Bronchial epithelial cell (primary cell): ENCODE data around the gene EXOSC5. TPM values are rescaled to one million over a fixed set of nuclear protein-coding genes. Genes with fewer than 3 reads are reported as not detected.
"Not testable (repeated sequence)": the region's sequence is repeated elsewhere in the genome, so short reads cannot be mapped to it uniquely, and the experiment has no call there.

Experiments used
- DNase-seq: peaks from one replicate; pipeline ENCODE4 v3.0.0-alpha.2; 2010; ENCODE audit warnings: low read depth
- FAIRE-seq: peaks from 2 replicates; lab custom pipeline; 2011; peaks lifted over from hg19 to GRCh38; lab: Jason Lieb, UNC
- H3K27me3 ChIP-seq: 2 replicates; pipeline ENCODE4 v1.5.1; 2011; ENCODE audit warnings: low read length; ENCODE audit not compliant: control insufficient read depth, insufficient read depth
- H3K36me3 ChIP-seq: 2 replicates; pipeline ENCODE4 v1.5.1; 2011; ENCODE audit warnings: low read length; ENCODE audit not compliant: control insufficient read depth, insufficient read depth
- H3K4me3 ChIP-seq: 2 replicates; pipeline ENCODE4 v1.5.1; 2011; ENCODE audit warnings: mild to moderate bottlenecking, low read depth, low read length, control low read depth
- total RNA-seq: library from RNA; depleted of rRNA; stranded (reverse); fragments of >200 nt; gene quantifications from 2 replicates; pipeline ENCODE4 v1.2.1, GENCODE V29; 2014
- TF ChIP-seq, protein P1 (sequence below): IDR thresholded peaks from 2 replicates; pipeline ENCODE4 v1.5.1; 2011; ENCODE audit warnings: mild to moderate bottlenecking, moderate library complexity, low read length, control low read depth, inconsistent platforms; ENCODE audit not compliant: insufficient read depth, severe bottlenecking

EXOSC5 gene
- total RNA-seq, 1 donor from 2014 or later: 58.4 TPM

DNA sequence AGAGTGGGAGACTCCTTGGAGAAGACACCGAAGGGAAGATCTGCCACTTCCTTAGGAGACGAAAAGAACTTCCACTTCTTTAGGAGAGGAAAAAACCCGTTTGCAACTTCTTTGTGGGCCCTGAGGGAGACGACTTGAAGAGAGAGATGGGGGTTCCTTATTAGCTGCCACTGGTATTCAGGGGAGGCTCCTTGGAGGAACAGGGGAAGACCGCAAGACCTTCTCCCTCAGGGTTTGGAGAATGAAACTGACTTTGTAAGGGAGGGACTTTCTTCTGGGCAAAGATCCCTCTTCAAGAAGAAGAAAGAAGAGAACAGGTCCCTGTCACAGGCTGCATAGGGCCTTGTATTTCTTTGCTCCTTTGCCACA lies 875 bp upstream of the EXOSC5 start:
- DNase-seq (peak; percentile 11), FAIRE-seq (no peak)
- H3K27me3 ChIP-seq: no peaks in the 10 kb centered on the region
- no peaks in the 10 kb centered on the region for H3K36me3 ChIP-seq
- TF ChIP-seq, protein P1, sequence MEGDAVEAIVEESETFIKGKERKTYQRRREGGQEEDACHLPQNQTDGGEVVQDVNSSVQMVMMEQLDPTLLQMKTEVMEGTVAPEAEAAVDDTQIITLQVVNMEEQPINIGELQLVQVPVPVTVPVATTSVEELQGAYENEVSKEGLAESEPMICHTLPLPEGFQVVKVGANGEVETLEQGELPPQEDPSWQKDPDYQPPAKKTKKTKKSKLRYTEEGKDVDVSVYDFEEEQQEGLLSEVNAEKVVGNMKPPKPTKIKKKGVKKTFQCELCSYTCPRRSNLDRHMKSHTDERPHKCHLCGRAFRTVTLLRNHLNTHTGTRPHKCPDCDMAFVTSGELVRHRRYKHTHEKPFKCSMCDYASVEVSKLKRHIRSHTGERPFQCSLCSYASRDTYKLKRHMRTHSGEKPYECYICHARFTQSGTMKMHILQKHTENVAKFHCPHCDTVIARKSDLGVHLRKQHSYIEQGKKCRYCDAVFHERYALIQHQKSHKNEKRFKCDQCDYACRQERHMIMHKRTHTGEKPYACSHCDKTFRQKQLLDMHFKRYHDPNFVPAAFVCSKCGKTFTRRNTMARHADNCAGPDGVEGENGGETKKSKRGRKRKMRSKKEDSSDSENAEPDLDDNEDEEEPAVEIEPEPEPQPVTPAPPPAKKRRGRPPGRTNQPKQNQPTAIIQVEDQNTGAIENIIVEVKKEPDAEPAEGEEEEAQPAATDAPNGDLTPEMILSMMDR: no peak
- H3K4me3 ChIP-seq: peak overlapping the region; percentile 88

DNA sequence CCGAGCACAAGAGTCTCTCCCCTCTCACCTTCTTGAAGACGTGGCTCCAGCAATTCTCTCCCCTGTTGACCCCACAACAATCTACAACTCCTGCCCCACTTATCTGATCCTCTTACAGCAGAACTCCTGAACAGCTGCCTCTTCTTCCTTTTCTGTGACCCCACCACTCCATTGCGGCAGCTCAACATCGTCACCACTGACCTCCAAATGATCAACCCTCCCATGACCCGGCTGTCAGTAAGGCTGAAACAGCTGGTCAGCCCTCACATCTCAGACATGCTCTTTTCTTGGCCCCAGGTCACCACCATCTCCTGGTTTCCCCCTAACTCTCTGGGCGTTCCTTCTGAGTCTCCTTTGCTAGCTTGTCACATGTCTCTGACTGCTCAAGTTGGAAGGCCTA lies 1.8 kb downstream of the EXOSC5 start:
- DNase-seq (no peak), FAIRE-seq (no peak)
- Histone ChIP-seq H3K36me3 (peaks cover 13% of the 10 kb centered on the region), H3K27me3 (no peaks in the 10 kb centered on the region), H3K4me3 (no peak overlapping the region)
- TF ChIP-seq, protein P1: no peak

DNA sequence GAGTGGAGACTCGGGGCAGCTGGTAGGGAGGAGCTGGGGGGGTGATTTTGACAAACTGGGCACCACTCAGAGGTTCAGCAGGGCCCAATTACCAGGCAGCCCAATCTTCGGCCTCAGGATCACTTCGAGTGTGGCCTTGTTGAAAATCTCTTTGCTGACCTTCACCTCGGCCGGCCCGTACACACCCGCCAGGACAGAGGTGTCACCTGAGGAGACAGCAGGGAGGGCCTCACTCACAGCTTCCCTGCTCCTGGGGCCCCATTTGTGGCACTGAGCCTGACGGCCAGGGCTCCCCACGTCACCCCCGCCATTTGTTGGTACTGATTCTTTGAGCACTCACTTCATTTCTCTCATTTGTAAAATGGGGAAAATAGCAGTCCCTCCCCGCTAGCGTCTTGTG lies 4.4 kb downstream of the EXOSC5 start:
- no peak overlapping the region for H3K4me3 ChIP-seq
- H3K27me3 ChIP-seq: no peaks in the 10 kb centered on the region
- FAIRE-seq (no peak), DNase-seq (no peak)
- peaks cover 16% of the 10 kb centered on the region for H3K36me3 ChIP-seq
- TF ChIP-seq, protein P1: no peak

DNA sequence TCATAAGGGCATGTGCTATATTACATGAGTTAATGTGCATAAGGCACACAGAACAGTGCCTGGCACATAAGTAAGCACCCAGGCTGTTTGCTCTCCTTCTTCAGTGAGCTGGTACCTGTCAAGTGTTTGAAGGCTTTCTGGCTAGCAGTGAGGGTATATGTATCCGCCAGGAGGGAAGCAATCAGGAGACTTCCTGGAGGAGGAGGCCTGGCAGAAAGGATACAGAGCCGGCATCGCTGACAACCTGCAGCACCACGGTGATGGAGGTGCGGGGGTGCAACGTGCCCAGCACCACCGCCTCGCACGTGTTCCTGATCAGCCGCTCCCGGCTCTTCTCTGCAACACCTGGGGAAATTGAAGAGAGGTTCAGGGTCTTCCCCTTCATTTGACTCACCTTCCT lies 5.5 kb downstream of the EXOSC5 start:
- DNase-seq: no peak
- TF ChIP-seq, protein P1: no peak

DNA sequence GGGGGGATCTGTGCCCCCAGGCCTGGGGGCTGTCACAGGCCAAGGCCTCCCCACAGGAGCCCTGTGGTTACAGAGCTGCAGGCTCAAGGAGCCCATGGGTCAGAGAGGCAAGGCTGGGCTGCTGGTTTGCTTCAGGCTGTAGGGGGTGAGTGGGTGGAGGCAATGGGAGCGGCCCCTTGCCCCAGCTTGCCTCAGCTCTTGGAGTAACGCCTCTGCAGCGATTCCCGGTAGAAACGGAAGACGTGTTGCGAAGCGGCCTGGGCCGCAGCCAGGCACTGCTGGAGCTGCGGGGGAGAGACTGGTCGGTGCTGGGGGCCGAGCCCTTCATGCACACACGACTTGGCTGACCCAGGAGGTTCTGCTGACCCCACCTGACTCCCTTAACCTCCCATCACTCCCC lies 10.7 kb downstream of the EXOSC5 start:
- peak; percentile 59 for DNase-seq

More for the DNA sequence above, 5.5 kb downstream of the EXOSC5 start:
- FAIRE-seq: no peak
- H3K36me3 ChIP-seq: peaks cover 16% of the 10 kb centered on the region
- H3K4me3 ChIP-seq: no peak overlapping the region
- no peaks in the 10 kb centered on the region for H3K27me3 ChIP-seq

DNA sequence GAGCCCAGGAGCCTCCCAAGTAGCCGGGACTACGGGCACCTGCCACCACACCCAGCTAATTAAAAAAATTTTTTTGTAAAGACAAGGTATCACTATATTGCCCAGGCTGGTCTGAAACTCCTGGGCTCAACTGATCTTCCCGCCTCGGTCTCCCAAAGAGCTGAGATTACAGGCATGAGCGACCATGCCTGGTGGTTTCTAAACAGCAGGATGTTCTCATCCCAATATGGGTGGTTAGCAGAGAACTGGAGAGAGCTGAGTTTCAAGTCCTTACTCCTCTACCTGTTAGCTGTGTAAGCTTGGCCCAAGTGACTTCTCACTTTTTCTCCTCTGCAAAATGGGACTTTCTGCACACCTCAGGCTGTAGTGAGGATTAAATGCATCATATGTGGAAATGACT lies 12.8 kb downstream of the EXOSC5 start:
- H3K36me3 ChIP-seq: peaks cover 3% of the 10 kb centered on the region
- FAIRE-seq (no peak), DNase-seq (no peak)
- H3K4me3 ChIP-seq: no peak overlapping the region
- TF ChIP-seq, protein P1: no peak
- H3K27me3 ChIP-seq: no peaks in the 10 kb centered on the region

More for the DNA sequence above, 10.7 kb downstream of the EXOSC5 start:
- TF ChIP-seq, protein P1: no peak
- peaks cover 12% of the 10 kb centered on the region for H3K36me3 ChIP-seq
- no peak overlapping the region for H3K4me3 ChIP-seq
- FAIRE-seq: no peak
- H3K27me3 ChIP-seq: no peaks in the 10 kb centered on the region

DNA sequence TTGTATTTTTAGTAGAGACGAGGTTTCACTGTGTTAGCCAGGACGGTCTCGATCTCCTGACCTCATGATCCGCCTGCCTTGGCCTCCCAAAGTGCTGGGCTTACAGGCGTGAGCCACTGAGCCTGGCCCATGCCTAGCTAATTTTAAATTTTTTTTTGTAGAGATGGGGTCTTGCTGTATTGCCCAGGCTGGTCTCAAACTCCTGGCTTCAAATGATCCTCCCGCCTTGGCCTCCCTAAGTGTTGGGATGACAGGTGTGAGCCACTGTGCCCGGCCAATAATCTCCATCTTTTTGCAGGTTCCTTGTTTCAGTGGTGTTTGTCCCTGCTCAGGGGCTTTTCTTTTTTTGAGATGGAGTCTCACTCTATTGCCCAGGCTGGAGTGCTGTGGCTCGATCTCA lies 15.6 kb downstream of the EXOSC5 start:
- H3K27me3 ChIP-seq, FAIRE-seq, H3K4me3 ChIP-seq, H3K36me3 ChIP-seq, DNase-seq: not testable (repeated sequence)
